Keratinocyte (primary cell): ENCODE measurements around the gene LAMB1. TPM values are rescaled to one million over a fixed set of nuclear protein-coding genes. Genes with fewer than 3 reads are reported as not detected.
A peak's percentile ranks its signal among the peaks of the same experiment; 100 is the strongest.

Source experiments
- DNase-seq: peaks from one replicate; pipeline ENCODE4 v3.0.0-alpha.2; 2011; ENCODE audit warnings: low read depth, missing footprints, low spot score
- FAIRE-seq: peaks from 2 replicates; lab custom pipeline; 2011; peaks lifted over from hg19 to GRCh38; lab: Jason Lieb, UNC
- H2AFZ ChIP-seq: 2 replicates; pipeline ENCODE4 v1.6.0; 2012; ENCODE audit warnings: low read length, control low read depth, inconsistent platforms; ENCODE audit not compliant: control insufficient read depth
- H3K27ac ChIP-seq: 2 replicates; pipeline ENCODE4 v1.5.1; 2011; ENCODE audit warnings: low read length; ENCODE audit not compliant: control insufficient read depth, insufficient read depth
- H3K27me3 ChIP-seq: 3 replicates; pipeline ENCODE4 v1.6.0; 2011; ENCODE audit warnings: low read length; ENCODE audit not compliant: control insufficient read depth, insufficient read depth; ENCODE audit errors: extremely low read depth
- H3K36me3 ChIP-seq, 2 experiments: 2 replicates in 1 of 2; 3 replicates in 1 of 2; pipeline ENCODE4 v1.5.1; 2011; ENCODE audit warnings: low read length in 2 of 2, mild to moderate bottlenecking in 1 of 2; ENCODE audit not compliant: control insufficient read depth in 2 of 2, insufficient read depth in 2 of 2; ENCODE audit errors: extremely low read depth in 1 of 2
- H3K4me1 ChIP-seq: 3 replicates; pipeline ENCODE4 v1.5.1; 2011; ENCODE audit warnings: low read length; ENCODE audit not compliant: control insufficient read depth, insufficient read depth; ENCODE audit errors: extremely low read depth
- H3K4me2 ChIP-seq: 3 replicates; pipeline ENCODE4 v1.6.0; 2011; ENCODE audit warnings: low read depth, low read length; ENCODE audit not compliant: control insufficient read depth, insufficient read depth; ENCODE audit errors: extremely low read depth
- H3K4me3 ChIP-seq, 3 experiments: fragments of 200-600 bp in 1 of 3; sonication (generic) in 1 of 3; 2 replicates in 2 of 3; 3 replicates in 1 of 3; pipeline ENCODE4 v1.5.1; 2011 to 2016; ENCODE audit warnings: low read length in 3 of 3, mild to moderate bottlenecking in 3 of 3, control low read depth in 2 of 3, inconsistent platforms in 1 of 3, low read depth in 1 of 3, mixed read lengths in 1 of 3, mixed run types in 1 of 3, moderate library complexity in 1 of 3; ENCODE audit not compliant: control insufficient read depth in 2 of 3, insufficient read depth in 2 of 3; ENCODE audit errors: extremely low read depth in 1 of 3
- H3K79me2 ChIP-seq: 2 replicates; pipeline ENCODE4 v1.6.0; 2012; ENCODE audit warnings: low read length; ENCODE audit not compliant: control insufficient read depth, insufficient read depth
- H3K9ac ChIP-seq: 3 replicates; pipeline ENCODE4 v1.6.0; 2011; ENCODE audit warnings: low read length; ENCODE audit not compliant: control insufficient read depth, insufficient read depth; ENCODE audit errors: extremely low read depth
- H3K9me1 ChIP-seq: 3 replicates; pipeline ENCODE4 v1.6.0; 2011; ENCODE audit warnings: low read length; ENCODE audit not compliant: control insufficient read depth, insufficient read depth; ENCODE audit errors: extremely low read depth
- H3K9me3 ChIP-seq: 2 replicates; pipeline ENCODE4 v1.5.1; 2012; ENCODE audit warnings: low read depth, low read length; ENCODE audit not compliant: control insufficient read depth
- H4K20me1 ChIP-seq: 3 replicates; pipeline ENCODE4 v1.6.0; 2011; ENCODE audit warnings: low read length; ENCODE audit not compliant: control insufficient read depth, insufficient read depth; ENCODE audit errors: extremely low read depth
- EZH2 ChIP-seq: IDR thresholded peaks from one replicate; pipeline ENCODE4 v1.6.1; 2012; ENCODE audit warnings: inconsistent platforms, mild to moderate bottlenecking, low read length, moderate library complexity
- dilution Hi-C: fragments of 300-500 bp; cut with MboI; formaldehyde crosslinking; loops from one replicate; pipeline ENCODE4 v1.7.0; 2020; ENCODE audit warnings: low sequenced_read_pairs; ENCODE audit not compliant: extremely low pct_ligation_motif_present
- polyA plus RNA-seq, 5 experiments: library from polyadenylated mRNA; depleted of rRNA in 3 of 5; stranded (reverse) in 3 of 5; stranded (forward) in 1 of 5; unstranded in 1 of 5; fragments of >200 nt; gene quantifications; 1 replicate in 1 of 5; 2 replicates in 3 of 5; 3 replicates in 1 of 5; pipeline versions ENCODE4 v1.2.1 to v1.2.3, GENCODE V29; 2011 to 2012; ENCODE audit warnings: missing spikeins in 2 of 5, low read depth in 1 of 5, low replicate concordance in 1 of 5
- TF ChIP-seq, protein P1 (sequence below), 3 experiments: IDR thresholded peaks in 1 of 3; conservative IDR thresholded peaks in 1 of 3; optimal IDR thresholded peaks in 1 of 3; 2 replicates in 2 of 3; 3 replicates in 1 of 3; pipeline versions ENCODE3 to v1.5.1; 2011; ENCODE audit warnings: low read length in 3 of 3, mild to moderate bottlenecking in 3 of 3, moderate library complexity in 2 of 3, control low read depth in 1 of 3, inconsistent platforms in 1 of 3; ENCODE audit not compliant: insufficient read depth in 2 of 3; ENCODE audit errors: extremely low read depth in 1 of 3

LAMB1 gene
- polyA plus RNA-seq, 1 donor (not counting 4 experiments of a cell fraction or from before 2014, with no cell fraction given), result 97.9 TPM

DNA sequence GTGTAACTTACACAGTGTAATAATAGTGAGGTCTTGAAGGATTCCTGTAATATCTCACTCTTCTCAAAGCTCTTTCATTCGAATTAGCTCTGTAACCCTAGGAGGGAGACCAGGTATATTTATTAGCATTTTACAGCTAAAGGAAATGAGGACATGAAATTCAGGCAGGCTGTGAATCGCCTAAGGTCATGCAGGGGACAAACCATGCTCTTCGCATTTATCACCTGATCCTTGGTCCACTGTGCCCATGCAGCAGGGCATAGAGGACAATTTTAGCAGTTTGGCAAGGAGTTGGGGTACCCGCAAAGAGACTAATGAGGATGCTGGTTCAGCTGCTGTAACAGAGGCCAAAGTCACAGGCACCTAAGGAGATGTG lies 14.8 kb upstream of the LAMB1 start:
- H3K4me2 ChIP-seq, result no peak overlapping the region
- dilution Hi-C loops, result no loop called here
- no peak overlapping the region for H3K4me3 ChIP-seq
- H3K27me3 ChIP-seq, result no peaks in the 10 kb centered on the region
- no peaks in the 10 kb centered on the region for H3K36me3 ChIP-seq
- H3K9me3 ChIP-seq, result no peaks in the 10 kb centered on the region
- H3K9me1 ChIP-seq, result no peaks in the 10 kb centered on the region
- FAIRE-seq (no peak), DNase-seq (no peak)
- H4K20me1 ChIP-seq, result no peaks in the 10 kb centered on the region
- no peak for TF ChIP-seq EZH2
- TF ChIP-seq, protein P1, sequence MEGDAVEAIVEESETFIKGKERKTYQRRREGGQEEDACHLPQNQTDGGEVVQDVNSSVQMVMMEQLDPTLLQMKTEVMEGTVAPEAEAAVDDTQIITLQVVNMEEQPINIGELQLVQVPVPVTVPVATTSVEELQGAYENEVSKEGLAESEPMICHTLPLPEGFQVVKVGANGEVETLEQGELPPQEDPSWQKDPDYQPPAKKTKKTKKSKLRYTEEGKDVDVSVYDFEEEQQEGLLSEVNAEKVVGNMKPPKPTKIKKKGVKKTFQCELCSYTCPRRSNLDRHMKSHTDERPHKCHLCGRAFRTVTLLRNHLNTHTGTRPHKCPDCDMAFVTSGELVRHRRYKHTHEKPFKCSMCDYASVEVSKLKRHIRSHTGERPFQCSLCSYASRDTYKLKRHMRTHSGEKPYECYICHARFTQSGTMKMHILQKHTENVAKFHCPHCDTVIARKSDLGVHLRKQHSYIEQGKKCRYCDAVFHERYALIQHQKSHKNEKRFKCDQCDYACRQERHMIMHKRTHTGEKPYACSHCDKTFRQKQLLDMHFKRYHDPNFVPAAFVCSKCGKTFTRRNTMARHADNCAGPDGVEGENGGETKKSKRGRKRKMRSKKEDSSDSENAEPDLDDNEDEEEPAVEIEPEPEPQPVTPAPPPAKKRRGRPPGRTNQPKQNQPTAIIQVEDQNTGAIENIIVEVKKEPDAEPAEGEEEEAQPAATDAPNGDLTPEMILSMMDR (optimal IDR thresholded peaks at IDR 0.05 in 1 of 3, IDR thresholded peaks at IDR 0.05 in 1 of 3, conservative IDR thresholded peaks at IDR 0.05 in 1 of 3; ENCODE audit: extremely low read depth in 1 of 3, insufficient read depth in 2 of 3, low read length in 3 of 3), result no peak
- H3K27ac ChIP-seq, result no peak overlapping the region
- no peaks in the 10 kb centered on the region for H3K79me2 ChIP-seq
- H3K9ac ChIP-seq, result no peak overlapping the region
- no peak overlapping the region for H2AFZ ChIP-seq
- H3K4me1 ChIP-seq, result peaks cover 24% of the 10 kb centered on the region

DNA sequence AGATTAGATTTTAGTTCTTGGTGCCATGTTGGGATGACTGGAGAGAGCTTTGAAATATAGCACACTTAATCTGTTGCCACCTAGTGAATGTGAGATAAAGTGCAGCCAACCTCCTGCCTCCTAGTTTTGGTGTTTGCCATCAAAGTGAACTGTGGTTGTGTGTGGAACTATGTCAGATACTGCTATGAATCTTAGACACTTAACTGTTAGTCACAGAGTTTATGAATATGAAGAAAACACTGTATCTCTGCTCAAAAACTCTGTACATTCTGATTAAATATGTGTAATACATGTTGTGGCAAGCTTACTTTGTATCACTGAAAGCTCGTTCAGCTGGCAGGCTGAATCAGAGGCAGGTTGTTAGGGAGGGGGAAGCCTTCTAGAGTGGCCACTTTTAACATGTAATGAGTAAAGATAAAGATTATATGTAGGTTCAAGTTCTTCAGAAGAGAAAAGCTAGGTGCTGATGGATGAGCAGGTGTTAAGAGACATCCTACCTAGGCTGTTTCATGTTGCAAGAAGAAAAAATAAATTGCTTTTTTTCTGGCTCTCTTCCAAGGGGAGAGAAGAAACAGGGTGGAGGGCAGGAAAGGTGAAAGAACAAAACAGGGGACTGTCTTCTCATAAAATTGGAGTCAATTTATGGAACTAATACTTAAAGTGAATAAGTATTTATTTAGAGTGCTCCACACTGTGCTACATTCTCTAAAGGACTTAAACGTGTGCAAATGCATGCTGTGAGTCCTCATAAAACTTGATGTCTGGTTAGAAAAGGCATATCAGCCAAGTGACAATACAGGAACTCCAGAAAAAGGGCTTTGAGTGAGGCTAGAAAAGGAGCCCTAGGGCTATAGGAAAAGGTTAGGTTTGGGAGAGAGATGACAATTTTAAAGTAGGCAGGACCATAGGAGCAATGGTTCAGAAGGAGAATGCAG lies 14.1 kb upstream of the LAMB1 start:
- no peak overlapping the region for H3K4me2 ChIP-seq
- no peak overlapping the region for H3K27ac ChIP-seq
- H4K20me1 ChIP-seq, result no peaks in the 10 kb centered on the region
- TF ChIP-seq, protein P1 (optimal IDR thresholded peaks at IDR 0.05 in 1 of 3, IDR thresholded peaks at IDR 0.05 in 1 of 3, conservative IDR thresholded peaks at IDR 0.05 in 1 of 3; ENCODE audit: extremely low read depth in 1 of 3, insufficient read depth in 2 of 3, low read length in 3 of 3), result peak; percentile 47 to 68 (median 65)
- TF ChIP-seq EZH2, result no peak
- peaks cover 27% of the 10 kb centered on the region for H3K4me1 ChIP-seq
- no peaks in the 10 kb centered on the region for H3K9me3 ChIP-seq
- FAIRE-seq (peak; percentile 62), DNase-seq (peak; percentile 71)
- H2AFZ ChIP-seq, result no peak overlapping the region
- H3K27me3 ChIP-seq, result no peaks in the 10 kb centered on the region
- no peaks in the 10 kb centered on the region for H3K79me2 ChIP-seq
- no peaks in the 10 kb centered on the region for H3K9me1 ChIP-seq
- H3K9ac ChIP-seq, result no peak overlapping the region
- no peaks in the 10 kb centered on the region for H3K36me3 ChIP-seq
- dilution Hi-C loops, result no loop called here
- H3K4me3 ChIP-seq, result no peak overlapping the region
